GM21619 (cell line): ENCODE results near the gene CALB2.
"Not testable (repeated sequence)": the region's sequence is repeated elsewhere in the genome, so short reads cannot be mapped to it uniquely, and the experiment has no call there.

Experiments
- ATAC-seq: cut with Tn5 transposase; IDR thresholded peaks from one replicate; pipeline ENCODE4 v1.9.1; 2021; ENCODE audit not compliant: unreplicated experiment

CALB2 gene

DNA sequence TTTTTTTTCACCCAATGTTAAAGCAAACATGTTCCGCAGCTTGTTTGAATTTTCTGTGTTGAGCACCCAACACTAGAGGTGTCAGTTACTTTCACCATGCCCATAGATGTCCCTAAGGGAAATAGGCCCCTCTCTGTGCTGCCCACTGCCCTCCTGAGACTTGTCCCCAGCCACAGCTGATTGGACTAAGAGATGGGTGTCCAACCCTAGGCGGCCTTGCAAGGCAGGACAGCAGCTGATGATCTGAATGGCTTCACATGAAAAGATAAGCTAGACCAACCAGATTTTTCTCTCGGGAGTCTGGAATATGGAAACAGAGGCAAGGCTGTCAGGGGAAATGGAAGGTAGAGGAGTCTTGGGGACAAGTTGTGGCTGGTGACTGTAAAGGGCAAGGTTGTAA, 6.1 kb upstream of the CALB2 start:
- ATAC-seq = no peak

DNA sequence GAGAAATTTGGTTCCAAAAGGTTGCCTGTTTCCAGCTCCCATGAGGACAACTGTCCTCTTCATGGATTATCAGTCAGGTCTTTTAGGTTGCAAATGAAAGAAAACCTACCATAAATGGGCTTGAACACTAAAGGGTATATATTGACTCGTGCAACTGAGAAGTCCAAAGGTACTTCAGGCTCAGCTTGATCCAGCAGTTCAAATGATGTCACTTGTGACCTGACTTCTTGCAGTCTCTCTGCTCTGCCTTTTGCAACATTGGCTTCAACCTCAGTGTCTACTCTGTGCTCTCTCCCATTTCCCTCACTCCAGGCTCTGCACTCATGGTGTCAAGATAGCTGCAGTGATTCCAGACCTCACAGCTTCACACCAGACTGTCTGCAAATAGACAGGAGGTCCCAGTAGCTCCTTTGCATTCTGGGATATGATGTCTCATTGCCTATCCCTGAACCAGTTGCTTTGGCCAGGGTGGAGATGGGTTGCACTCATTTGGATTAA, 5.5 kb upstream of the CALB2 start:
- no peak for ATAC-seq

DNA sequence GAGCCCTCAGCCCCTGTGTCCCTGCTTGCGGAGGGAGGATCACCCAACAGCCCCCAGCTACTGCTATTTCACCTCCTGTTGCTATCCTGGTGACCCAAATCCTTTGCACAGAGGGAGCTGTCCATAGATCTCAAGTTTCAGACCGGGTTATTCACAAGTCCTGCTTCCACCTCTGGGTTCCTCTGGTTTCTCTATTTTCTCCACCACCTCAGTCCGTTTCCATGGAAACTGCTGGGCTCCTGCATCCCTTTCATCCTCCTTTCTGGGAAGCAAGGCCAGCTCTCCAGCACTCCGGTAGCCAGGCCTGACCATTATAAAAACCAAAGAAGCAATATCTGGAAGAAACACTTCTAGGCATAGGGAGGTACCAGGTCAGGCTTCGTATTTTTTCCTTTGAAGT, 4.8 kb upstream of the CALB2 start:
- ATAC-seq = no peak

DNA sequence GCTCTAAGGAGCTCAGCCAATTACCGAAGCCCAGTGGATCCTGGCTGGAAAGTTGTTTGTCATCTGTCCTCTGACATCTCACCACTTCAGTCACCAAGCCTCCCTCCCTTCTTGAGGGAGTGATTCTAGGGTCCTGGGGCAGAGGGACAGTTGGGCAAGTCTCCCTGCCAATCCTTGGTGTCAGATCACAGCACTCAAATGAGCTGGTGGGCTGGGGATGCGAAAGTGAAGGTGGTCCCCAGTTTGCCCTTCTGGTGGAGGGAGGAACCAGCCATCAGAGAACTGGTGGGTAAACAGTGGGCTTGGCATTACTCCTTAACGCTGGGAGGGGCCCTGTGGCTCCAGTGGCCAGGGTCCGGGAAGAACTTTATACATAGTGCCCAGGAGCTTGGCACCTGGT, 4.4 kb upstream of the CALB2 start:
- no peak for ATAC-seq

GRCh38 chr16:71356051-71356740, 2.3 kb upstream of the CALB2 start:
- no peak for ATAC-seq

GRCh38 chr16:71356936-71357335, 1.6 kb upstream of the CALB2 start:
- ATAC-seq = not testable (repeated sequence)

DNA sequence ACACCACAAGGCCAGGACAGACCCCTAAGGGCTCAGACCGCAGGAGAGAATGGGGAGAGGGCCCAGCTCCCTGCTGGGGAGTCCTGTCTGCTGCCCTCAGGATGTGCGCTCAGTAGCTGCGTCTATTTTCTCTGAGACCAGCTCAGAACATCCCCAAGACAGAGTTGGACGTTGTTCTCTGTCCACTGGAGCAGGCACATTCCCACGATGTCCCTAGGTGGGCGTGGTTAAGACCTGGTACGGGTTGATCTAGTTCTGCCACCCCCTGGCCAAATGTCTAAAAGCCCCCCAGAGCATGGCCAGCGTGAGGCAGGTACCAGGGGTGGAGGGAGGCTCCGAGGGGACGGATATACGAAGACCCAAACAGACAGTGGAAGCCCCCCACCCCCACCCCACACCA, 842 bp upstream of the CALB2 start:
- no peak for ATAC-seq

- ATAC-seq = no peak
These were observed 908 bp downstream of the CALB2 start for GRCh38 chr16:71359431-71359830.

GRCh38 chr16:71360378-71360777, 1.9 kb downstream of the CALB2 start:
- no peak for ATAC-seq

DNA sequence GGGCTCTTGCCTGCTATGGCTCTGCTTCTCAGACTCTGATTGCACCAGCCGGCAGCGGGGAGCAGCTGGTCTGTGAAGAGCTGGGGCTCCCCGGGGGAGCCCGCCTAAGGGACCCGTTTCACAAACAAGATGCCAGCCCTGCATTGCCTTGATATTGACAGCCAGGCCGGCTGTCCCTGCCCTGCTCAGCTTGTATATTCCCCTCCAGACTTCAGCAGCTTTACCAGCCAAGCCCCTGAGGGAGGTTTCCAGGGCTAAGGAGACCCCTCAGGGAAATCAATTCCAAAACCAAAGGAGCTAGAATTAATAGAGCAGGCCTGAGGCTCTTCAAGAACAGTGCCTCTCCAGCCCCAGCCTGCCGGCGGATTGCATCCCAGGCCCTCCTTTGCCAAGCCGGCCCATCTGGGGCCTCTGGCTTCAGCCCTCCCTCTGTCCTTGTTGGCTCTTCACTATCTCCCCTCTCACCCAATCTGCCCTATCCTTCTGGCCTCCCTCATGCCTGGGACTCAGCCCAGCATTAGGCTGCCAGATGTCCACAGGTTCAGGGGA, 5.7 kb downstream of the CALB2 start:
- no peak for ATAC-seq

DNA sequence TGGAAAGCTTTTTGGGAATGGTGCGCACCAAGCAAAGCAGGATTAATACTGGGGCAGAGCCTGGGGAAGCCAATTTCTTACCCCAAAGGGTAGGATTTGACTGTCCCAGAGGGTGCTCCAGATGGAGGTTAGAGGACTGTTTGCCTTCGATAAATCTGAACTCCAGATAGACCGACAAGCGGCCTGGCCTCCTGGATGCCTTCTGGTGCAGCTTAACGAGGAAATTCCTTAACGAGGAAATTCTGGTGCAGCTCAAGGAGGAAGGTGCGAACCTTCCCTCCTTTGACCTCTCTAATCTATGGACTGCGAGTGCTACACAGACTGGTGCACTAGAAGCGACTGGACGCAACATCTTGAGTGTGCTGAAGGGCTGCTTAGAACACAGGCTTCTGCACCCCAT, 6.5 kb downstream of the CALB2 start:
- ATAC-seq = no peak

GRCh38 chr16:71367241-71367976, 8.9 kb downstream of the CALB2 start:
- no peak for ATAC-seq

DNA sequence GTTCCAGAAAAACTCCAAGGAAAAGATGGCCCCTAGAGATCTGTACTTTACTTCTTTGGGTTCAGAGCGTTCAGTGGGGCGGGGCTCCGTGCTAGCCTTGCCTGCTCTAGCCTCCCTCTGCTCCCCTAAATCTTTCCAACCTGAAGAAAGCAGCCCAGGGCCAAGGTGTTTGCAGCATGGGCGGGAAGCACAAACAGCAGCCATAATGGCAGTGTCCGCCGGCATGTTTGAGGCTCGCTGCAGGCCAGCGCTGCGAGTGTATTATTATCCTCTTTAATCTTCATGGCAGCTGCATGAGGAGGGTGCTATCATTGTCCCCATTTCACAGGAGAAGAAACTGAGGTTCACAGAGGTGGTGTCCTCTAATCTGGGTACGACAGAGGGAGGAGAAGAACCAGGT, 10.4 kb downstream of the CALB2 start:
- no peak for ATAC-seq

DNA sequence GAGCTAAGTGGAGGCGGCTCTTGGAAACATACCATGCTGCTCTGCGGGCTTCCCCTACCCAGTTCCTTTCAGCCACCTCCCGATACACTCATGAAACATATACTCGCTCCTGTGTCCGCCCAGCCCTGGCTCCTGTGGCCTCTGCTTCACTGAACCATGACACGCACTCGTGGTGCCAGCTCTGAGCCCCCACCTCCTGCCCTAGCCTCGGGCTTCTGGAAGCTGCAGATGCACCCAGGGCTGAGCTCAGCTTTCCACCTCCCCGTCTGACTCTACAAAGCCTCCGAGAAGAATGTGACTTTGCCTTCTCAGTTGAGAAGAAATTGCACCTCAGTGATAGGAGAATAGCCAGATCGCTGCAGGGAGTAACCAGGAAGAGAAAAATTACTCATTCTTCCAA, 11.0 kb downstream of the CALB2 start:
- ATAC-seq = no peak

DNA sequence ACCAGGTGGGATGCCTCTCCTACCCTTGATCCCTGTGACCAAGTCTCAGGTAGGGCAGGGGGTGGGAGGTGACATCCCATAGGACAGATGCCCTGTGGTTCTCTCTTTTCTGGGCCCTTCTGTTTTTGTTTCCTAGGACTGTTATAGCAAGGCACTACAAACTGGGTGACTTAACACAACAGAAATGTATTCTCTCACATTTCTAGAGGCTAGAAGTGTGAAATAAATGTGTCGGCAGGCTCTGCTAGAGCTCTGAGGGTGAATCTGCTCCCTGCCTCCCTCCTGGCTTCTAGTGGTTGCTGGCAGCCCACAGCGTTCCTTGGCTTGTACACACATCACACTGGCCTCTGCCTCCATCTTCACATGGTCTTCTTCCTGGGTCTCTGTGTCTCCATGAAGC, 12.7 kb downstream of the CALB2 start:
- no peak for ATAC-seq

GRCh38 chr16:71373073-71373472, 14.6 kb downstream of the CALB2 start:
- ATAC-seq = no peak

- ATAC-seq = no peak
These were observed 18.1 kb downstream of the CALB2 start for GRCh38 chr16:71376465-71377157.

DNA sequence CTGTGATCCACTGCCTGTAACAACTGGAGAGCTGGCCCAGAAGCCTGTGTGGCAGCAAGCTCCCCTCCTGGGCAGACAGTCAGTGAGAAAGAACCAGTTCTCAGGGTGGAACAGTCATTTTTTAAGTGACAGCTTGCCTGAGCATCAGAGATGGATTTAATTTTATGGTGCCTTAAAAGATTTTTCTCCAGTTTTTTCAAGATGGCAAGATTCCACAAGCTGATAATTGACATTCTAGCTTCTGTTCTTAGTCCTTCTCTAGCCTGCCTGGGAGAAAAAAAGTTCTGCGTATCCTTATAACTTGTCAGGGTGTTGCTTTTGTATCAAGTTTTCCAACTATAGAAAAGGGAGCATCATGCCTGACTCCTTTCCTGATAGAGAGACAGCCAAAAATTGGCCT, 21.2 kb downstream of the CALB2 start:
- no peak for ATAC-seq

DNA sequence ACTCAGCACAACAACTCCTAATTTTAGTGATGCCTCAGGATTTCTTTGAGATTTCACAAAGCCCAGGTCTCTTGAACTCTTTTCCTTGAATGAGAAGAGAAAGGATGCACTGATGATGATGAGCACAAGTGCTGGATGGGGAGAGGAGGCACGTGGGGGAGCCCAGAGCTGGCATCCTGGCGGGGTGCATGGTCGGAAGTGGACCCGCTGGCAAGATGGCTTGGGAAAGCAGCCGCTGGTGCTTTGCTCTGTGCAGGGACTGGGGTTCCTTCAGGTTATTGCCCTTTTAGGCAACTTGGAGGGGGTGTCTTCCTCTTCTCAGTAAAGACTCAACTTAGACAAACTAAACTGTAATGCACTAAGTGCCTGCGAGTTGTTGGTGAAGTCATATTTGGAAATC, 22.3 kb downstream of the CALB2 start:
- ATAC-seq = no peak

- ATAC-seq = no peak
These were observed 24.7 kb downstream of the CALB2 start for GRCh38 chr16:71383054-71383773.

- no peak for ATAC-seq
These were observed 25.7 kb downstream of the CALB2 start for GRCh38 chr16:71384073-71384724.
